ENCODE results near the gene KRT6A. TPM values are rescaled to one million over a fixed set of nuclear protein-coding genes. Genes with fewer than 3 reads are reported as not detected.

KRT6A gene
- total RNA-seq, 3 donors from 2014 or later, result not detected

- no peak for DNase-seq
- no peak for ATAC-seq
- no peaks in the 10 kb centered on the region for H3K4me1 Mint-ChIP-seq (ENCODE audit: low read depth)
Observed at GRCh38 chr12:52444647-52445595, 48.1 kb downstream of the KRT6A start.

DNA sequence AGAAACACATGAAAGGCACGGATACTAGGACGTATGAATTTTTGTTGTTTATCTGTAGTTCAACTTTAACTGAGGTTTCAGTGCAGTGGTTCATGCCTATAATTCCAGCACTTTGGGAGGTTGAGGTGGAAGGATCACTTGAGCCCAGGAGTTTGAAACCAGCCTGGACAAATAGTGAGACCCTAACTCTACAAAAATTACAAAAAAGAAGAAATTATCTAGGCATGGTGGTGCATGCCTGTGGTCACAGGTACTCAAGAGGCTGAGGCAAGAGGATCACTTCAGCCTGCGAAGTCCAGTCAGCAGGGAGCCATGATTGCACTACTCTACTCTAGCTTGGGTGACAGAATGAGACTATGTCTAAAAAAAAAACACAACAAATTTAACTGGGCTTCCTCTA is 49.1 kb downstream of the KRT6A start:
- H3K4me1 Mint-ChIP-seq (ENCODE audit: low read depth), result no peaks in the 10 kb centered on the region
- no peaks in the 10 kb centered on the region for H3K36me3 Mint-ChIP-seq (ENCODE audit: insufficient read depth)
- H3K4me3 Mint-ChIP-seq, result no peak overlapping the region
- peaks cover 37% of the 10 kb centered on the region for H3K27me3 Mint-ChIP-seq (ENCODE audit: low read depth)
- no peaks in the 10 kb centered on the region for H3K9me3 Mint-ChIP-seq
- ATAC-seq, result no peak
- no peak for DNase-seq

More at GRCh38 chr12:52444647-52445595, 48.1 kb downstream of the KRT6A start:
- Mint-ChIP-seq H3K36me3 (ENCODE audit: insufficient read depth) (no peaks in the 10 kb centered on the region), H3K9me3 (no peaks in the 10 kb centered on the region), H3K27me3 (ENCODE audit: low read depth) (peaks cover 34% of the 10 kb centered on the region), H3K4me3 (no peak overlapping the region)

GRCh38 chr12:52442600-52443061 is 50.4 kb downstream of the KRT6A start:
- no peaks in the 10 kb centered on the region for H3K4me1 Mint-ChIP-seq (ENCODE audit: low read depth)
- H3K36me3 Mint-ChIP-seq (ENCODE audit: insufficient read depth), result no peaks in the 10 kb centered on the region
- ATAC-seq (no peak), DNase-seq (no peak)
- H3K9me3 Mint-ChIP-seq, result no peaks in the 10 kb centered on the region
- H3K27me3 Mint-ChIP-seq (ENCODE audit: low read depth), result peaks cover 37% of the 10 kb centered on the region
- no peak overlapping the region for H3K4me3 Mint-ChIP-seq

DNA sequence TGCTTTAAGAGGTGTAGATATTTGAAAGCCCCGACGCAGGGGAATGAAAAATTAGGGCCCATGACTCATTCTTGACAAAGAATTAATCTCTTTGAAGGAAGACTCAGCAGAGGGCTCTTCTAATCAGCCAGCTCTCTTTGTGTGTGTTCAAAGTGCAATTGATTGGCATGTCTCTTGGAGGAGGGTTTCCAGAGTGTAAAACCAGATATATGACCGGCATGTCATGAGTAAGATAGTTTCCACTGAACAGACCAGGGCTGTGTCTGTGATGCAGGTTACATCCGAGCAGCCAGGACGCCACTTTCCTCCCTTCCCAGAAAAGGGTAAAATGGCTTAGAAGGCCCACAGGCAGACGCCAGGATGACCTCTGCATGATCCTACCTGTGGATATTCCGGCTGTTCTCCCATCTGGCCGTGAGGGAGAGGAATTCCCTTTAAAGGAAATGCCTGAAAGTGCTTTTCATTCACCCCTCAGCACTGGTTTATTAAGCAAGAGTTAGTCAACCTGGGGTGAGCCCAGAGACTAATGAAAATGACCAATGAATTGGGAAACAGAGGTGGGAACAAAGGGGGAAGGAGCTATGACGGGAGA is 51.6 kb downstream of the KRT6A start:
- Mint-ChIP-seq H3K27me3 (ENCODE audit: low read depth) (peaks cover 40% of the 10 kb centered on the region), H3K36me3 (ENCODE audit: insufficient read depth) (no peaks in the 10 kb centered on the region), H3K4me3 (no peak overlapping the region), H3K4me1 (ENCODE audit: low read depth) (no peaks in the 10 kb centered on the region), H3K9me3 (no peaks in the 10 kb centered on the region)
- DNase-seq, result no peak
- no peak for ATAC-seq

DNA sequence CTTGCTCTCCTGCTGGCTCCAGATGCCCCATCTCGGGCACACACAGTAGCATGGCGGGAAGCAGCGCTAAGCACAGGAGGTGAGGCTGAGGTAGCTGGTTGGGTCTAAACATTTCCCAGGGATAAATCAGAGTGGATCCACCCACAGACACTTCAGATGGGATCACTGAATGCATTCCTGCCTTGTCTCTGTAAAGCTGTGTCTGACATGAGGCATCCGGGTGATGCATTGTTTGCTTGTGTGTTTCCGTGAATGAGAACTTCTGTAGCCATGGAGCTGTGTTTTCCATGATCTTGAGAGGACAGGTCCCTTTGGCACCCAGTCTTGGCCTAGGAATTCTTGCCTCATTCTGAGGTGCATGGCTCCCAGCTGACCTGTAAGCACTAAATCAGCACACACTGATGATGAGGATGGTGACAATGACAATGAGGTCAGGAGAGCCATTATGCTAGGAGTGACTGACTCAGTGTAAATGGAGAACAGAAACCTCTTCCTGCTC is 52.2 kb downstream of the KRT6A start:
- H3K4me1 Mint-ChIP-seq (ENCODE audit: low read depth), result no peaks in the 10 kb centered on the region
- peaks cover 41% of the 10 kb centered on the region for H3K27me3 Mint-ChIP-seq (ENCODE audit: low read depth)
- H3K9me3 Mint-ChIP-seq, result no peaks in the 10 kb centered on the region
- ATAC-seq (no peak), DNase-seq (no peak)
- H3K4me3 Mint-ChIP-seq, result no peak overlapping the region
- no peaks in the 10 kb centered on the region for H3K36me3 Mint-ChIP-seq (ENCODE audit: insufficient read depth)

DNA sequence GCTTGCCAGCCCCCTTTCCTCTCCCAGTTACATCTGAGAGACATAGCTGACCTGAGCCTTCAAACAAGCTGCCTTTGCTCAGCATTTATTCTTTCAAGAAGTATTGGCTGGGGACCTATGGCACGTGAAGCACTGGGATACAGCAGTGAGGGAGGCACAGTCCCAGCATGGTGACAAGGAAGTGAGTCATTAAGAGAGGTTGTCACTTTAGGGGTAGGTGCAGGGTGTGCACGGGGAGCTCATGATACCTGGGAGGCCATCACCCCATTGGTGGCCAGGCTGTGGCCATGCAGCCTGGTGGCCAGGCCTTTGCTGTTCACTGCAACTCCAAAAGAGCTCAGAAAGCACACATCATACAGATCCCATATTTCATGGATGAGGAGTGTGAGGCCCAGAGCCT is 53.2 kb downstream of the KRT6A start:
- Mint-ChIP-seq H3K9me3 (no peaks in the 10 kb centered on the region), H3K27me3 (ENCODE audit: low read depth) (peaks cover 47% of the 10 kb centered on the region), H3K4me3 (no peak overlapping the region), H3K36me3 (ENCODE audit: insufficient read depth) (no peaks in the 10 kb centered on the region), H3K4me1 (ENCODE audit: low read depth) (no peaks in the 10 kb centered on the region)
- ATAC-seq (no peak), DNase-seq (no peak)

- ATAC-seq (no peak), DNase-seq (no peak)
- Mint-ChIP-seq H3K36me3 (ENCODE audit: insufficient read depth) (no peaks in the 10 kb centered on the region), H3K4me3 (no peak overlapping the region), H3K9me3 (no peaks in the 10 kb centered on the region), H3K4me1 (ENCODE audit: low read depth) (no peaks in the 10 kb centered on the region), H3K27me3 (ENCODE audit: low read depth) (peaks cover 48% of the 10 kb centered on the region)
Observed at GRCh38 chr12:52439420-52439819, 53.6 kb downstream of the KRT6A start.

GRCh38 chr12:52438305-52439301 is 54.5 kb downstream of the KRT6A start:
- Mint-ChIP-seq H3K36me3 (ENCODE audit: insufficient read depth) (no peaks in the 10 kb centered on the region), H3K27me3 (ENCODE audit: low read depth) (peaks cover 48% of the 10 kb centered on the region), H3K4me1 (ENCODE audit: low read depth) (no peaks in the 10 kb centered on the region), H3K4me3 (no peak overlapping the region), H3K9me3 (no peaks in the 10 kb centered on the region)
- no peak for DNase-seq
- ATAC-seq, result no peak

GRCh38 chr12:52437508-52437907 is 55.5 kb downstream of the KRT6A start:
- H3K36me3 Mint-ChIP-seq (ENCODE audit: insufficient read depth), result no peaks in the 10 kb centered on the region
- no peaks in the 10 kb centered on the region for H3K4me1 Mint-ChIP-seq (ENCODE audit: low read depth)
- DNase-seq, result no peak
- ATAC-seq, result no peak
- H3K9me3 Mint-ChIP-seq, result no peaks in the 10 kb centered on the region
- H3K27me3 Mint-ChIP-seq (ENCODE audit: low read depth), result peaks cover 47% of the 10 kb centered on the region
- no peak overlapping the region for H3K4me3 Mint-ChIP-seq

Other genes with a start within 250 kb of the KRT6A start
- not detected for gene KRT86, start 218.6 kb downstream of the KRT6A start, total RNA-seq
- under 1 TPM; 0.19 to 0.25 (median 0.24) TPM for gene KRT81, start 201.7 kb downstream of the KRT6A start, total RNA-seq
- not detected for gene KRT83, start 171.9 kb downstream of the KRT6A start, total RNA-seq
- gene KRT85, start 125.8 kb downstream of the KRT6A start, total RNA-seq, result not detected
- gene KRT84, start 107.6 kb downstream of the KRT6A start, total RNA-seq, result not detected
- gene KRT82, start 86.9 kb downstream of the KRT6A start, total RNA-seq, result not detected
- not detected for gene KRT75, start 58.9 kb downstream of the KRT6A start, total RNA-seq
- gene KRT6B, start 41.1 kb downstream of the KRT6A start, total RNA-seq, result not detected
- not detected for gene KRT6C, start 19.5 kb downstream of the KRT6A start, total RNA-seq
- not detected for gene KRT5, start 27.1 kb upstream of the KRT6A start, total RNA-seq
- gene KRT71, start 59.9 kb upstream of the KRT6A start, total RNA-seq, result not detected
- gene KRT74, start 80.6 kb upstream of the KRT6A start, total RNA-seq, result not detected
- under 1 TPM; 0.11 to 0.38 (median 0.20) TPM for gene KRT72, start 108.2 kb upstream of the KRT6A start, total RNA-seq
- gene KRT73, start 125.3 kb upstream of the KRT6A start, total RNA-seq, result under 1 TPM; 0.16 to 0.23 (median 0.22) TPM
- not detected for gene KRT2, start 159.0 kb upstream of the KRT6A start, total RNA-seq
- under 1 TPM in 1 of 3 donors, not detected in 2; 0.37 TPM for gene KRT1, start 187.2 kb upstream of the KRT6A start, total RNA-seq
- gene KRT77, start 210.3 kb upstream of the KRT6A start, total RNA-seq, result not detected

Data from activated T-cell treated with anti-CD3 and anti-CD28 coated beads, Interleukin-2, amount 50 U/mL, for 4 hours (primary cell).